GM12872 (cell line): ENCODE measurements around the gene PCDH12.

Source experiments
- CTCF ChIP-seq: IDR thresholded peaks from 3 replicates; pipeline ENCODE4 v1.5.1; 2011; ENCODE audit warnings: low read depth, mild to moderate bottlenecking, low read length, moderate library complexity; ENCODE audit not compliant: insufficient read depth

The PCDH12 gene

GRCh38 chr5:141920771-141921170 is 37.2 kb downstream of the PCDH12 start:
- no peak for TF ChIP-seq CTCF

- no peak for TF ChIP-seq CTCF
These were observed 38.5 kb downstream of the PCDH12 start for GRCh38 chr5:141919218-141920119.

GRCh38 chr5:141917760-141918159 is 40.2 kb downstream of the PCDH12 start:
- TF ChIP-seq CTCF, result no peak

GRCh38 chr5:141916522-141916921 is 41.5 kb downstream of the PCDH12 start:
- no peak for TF ChIP-seq CTCF

GRCh38 chr5:141915881-141916336 is 42.1 kb downstream of the PCDH12 start:
- TF ChIP-seq CTCF, result 0 out of 3 replicates have a peak, but pooled peaks have one; percentile 14

GRCh38 chr5:141914797-141915196 is 43.2 kb downstream of the PCDH12 start:
- TF ChIP-seq CTCF, result no peak

GRCh38 chr5:141914199-141914743 is 43.7 kb downstream of the PCDH12 start:
- peak; percentile 26; the same call in 1 of the 3 replicates for TF ChIP-seq CTCF
